ENCODE data around the gene SPATA25.

Gene SPATA25

DNA sequence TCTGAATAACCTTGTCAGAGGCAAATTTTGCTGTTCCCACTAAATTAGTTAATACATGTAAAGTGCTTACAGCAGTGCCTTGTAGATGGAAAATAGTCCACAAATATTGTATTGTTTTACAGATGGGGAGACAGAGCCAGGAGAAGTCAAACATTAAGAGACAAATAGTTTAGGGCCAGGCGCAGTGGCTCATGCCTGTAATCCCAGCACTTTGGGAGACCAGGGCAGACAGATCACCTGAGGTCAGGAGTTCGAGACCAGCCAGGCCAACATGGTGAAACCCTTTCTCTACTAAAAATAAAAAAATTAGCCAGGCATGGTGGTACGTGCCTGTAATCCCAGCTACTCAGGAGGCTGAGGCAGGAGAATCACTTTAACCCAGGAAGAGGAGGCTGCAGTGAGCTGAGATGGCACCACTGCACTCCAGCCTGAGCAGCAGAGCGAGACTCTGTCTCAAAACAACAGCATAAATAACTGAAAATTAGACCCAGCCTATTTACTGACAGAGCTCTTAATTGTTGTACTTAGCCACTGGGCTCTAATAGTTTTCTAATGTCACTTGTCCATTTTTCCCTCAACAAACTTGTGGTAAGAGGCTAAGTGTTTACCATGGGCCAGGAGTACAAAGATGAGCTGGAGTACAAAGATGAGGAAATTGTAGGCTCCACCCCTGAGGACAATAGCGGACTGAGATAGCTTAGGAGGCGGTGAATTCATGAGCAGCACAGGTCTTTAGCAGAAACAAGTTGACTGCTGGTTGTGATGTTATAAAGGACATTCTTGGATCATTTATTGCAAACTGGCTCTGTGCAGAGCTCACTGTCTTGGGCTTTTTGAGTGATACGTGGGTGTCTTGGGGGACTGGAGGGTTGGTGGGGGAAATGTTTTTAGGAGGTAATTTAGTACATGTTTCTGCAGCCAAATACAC, 23.6 kb downstream of the SPATA25 start:
- DNase-seq = no peak

DNA sequence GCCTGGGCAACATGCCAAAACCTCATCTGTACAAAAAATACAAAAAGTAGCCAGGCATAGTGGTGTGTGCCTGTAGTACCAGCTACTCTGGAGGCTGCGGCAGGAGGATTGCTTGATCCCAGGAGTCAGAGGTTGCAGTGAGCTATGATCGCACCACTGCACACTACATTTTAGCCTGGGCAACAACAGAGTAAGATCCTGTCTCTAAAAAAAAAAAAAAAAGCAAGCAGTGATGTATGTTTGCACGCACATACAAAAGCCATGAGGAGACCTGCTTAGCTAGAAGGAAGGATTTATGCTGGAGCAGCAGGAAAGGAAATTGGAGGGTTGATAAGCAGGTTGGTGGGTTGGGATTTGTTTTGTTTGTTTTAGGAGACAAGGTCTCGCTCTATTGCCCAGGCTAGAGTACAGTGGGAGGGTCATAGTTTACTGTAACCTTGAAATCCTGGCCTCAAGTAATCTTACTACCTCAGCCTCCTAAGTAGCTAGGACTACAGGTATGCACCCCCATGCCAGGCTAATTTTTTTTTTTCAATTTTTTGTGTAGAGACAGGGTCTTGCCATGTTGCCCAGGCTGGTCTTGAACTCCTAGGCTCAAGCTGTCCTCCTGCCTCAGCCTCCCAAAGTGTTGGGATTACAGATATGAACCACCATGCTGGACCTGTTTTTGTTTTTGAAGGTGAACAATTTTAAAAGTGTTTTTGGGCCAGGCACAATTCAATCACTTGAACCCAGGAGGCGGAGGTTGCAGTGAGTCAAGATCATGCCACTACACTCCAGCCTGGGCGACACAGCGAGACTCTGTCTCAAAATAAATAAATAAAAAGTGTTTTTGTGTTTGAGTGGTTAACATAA, 26.0 kb downstream of the SPATA25 start:
- no peak for DNase-seq

DNA sequence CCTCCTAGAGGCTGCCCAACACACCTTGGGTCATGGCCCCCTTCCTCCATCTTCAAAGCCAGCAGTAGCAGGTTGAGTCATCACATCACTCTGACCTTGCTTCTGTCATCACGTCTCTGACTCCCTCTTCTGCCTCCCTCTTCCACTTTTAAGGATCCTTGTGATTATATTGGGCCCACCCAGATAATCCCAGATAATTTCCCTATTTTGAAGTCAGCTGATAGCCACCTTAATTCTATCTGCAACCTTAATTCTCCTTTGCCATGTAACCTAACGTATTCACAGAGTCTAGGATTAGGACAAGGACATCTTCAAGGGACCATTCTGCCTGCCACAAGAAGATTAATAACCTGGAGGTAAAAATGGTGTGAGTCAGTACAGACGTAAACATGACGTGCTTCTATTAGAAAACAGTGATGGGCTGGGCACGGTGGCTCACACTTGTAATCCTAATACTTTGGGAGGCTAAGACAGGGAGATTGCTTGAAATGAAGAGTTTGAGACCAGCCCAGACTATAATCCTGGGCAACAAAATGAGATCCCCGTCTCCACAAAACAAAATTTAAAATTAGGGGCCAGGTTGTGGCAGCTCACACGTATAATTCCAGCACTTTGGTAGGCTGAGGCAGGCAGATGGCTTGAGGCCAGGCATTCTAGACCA, 26.7 kb downstream of the SPATA25 start:
- DNase-seq = no peak

DNA sequence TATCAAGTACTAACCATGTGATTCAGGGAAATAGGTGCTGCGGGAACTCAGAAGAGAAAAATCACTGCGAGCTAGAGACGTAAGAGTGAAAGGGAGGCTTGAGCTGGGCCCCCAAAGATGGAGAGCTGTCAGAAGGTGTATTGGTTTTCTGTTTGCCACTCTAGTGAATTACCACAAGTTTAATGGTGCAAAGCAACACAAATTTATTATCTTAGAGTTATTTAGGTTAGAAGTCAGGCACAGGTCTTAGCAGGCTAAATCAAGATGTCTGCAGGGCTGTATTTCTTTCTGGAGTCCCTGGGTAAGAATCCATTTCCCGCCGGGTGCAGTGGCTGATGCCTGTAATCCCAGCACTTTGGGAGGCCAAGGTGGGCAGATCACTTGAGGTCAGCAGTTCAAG, 27.5 kb downstream of the SPATA25 start:
- DNase-seq = no peak

DNA sequence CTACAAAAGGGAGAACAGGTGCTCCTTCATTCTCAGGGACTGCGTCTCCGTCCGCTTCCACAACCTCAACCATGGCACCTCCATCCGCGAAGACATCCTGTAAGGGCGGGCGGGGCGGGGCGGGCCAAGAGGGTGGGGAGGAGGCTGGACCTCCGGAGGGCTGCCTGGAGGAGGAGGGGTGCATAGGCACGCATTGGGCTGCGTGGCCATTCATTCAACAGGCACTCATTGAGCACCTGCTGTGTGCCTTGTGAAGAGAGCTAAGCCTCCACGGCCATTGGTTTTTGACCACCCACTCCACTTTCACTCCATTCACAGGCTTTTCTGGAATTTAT, 29.6 kb downstream of the SPATA25 start:
- no peak for DNase-seq

DNA sequence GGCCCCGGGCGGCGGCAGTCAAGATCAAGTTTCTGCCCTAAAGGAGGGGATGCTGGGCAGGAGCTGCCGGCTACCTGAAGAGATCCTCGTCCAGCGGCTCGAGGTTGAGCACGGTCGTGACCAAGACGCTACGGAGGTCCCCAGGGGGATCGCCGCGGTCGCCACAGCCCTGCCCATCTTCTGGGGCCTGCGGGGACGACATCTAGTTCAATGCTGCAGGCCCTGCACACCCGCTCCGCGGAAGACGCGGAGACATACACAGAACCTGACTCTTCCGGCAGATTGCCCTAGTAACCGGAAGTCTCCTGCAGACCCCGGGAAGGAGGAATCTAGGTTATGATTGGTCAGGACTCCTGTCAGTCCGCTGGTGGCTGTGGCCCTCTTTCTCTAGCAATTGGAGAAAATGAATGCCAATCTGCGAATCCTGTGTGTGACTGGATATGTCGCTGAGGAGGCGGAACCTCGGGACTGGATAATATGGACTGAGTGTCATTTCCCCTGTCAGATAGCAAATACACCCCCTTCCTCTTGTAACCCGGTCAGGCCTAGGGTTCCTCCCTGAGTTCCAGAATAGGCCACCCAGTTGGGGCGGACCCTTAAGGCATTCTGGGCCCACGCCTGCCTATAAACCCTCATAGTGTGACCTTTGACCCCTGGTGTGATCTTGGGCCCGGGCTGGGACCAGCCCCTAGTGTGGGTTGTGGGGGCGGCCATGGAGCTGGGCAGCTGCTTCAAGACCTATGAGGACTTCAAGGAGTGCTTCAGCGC, 30.1 kb downstream of the SPATA25 start, which contains the start of the genes ACOT8 and ZSWIM3:
Gene ACOT8, minus strand, starts transcription at position 279 of the 768 bp plus-strand sequence. Its CDS starts 77 bp downstream, at position 202.
Gene ZSWIM3, plus strand, starts transcription at position 501 of the 768 bp plus-strand sequence. Its CDS starts 212 bp downstream, at position 713.
- peak; percentile 87 to 100 for DNase-seq

DNA sequence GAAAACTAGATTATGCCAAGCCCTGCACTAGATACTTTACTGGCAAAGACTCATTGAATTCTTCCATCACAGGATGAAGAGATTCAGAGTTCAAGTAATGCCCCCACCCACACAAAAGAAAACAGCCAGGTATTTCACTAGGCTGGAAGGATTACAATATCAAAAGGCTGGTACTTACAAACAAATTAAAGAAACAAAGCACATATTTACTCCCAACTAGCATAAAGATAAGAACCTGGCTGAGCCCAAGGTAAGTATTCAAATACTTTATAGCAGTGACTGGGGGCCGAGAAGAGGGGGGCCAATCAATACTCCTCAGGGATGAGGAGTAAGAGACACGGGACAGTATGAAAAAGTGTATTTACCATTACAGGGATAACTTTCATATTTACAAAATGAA, 33.9 kb downstream of the SPATA25 start:
- DNase-seq = no peak

DNA sequence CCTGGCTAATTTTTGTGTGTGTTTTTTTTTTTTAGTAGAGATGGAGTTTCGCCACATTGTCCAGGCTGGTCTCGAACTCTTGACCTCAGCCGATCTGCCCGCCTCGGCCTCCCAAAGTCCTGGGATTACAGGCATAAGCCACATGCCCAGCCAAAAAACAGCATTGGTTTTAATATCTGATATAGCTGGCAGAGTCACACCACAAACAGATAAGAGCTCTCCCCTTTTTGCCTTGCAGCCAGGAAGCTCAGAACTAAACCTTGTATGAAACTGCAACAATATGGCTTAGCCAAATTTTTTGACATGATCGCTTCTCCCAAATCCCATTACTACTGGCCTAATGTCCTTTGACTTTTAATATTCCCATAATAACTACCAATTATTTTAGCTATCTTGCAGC, 35.1 kb downstream of the SPATA25 start:
- DNase-seq = no peak

DNA sequence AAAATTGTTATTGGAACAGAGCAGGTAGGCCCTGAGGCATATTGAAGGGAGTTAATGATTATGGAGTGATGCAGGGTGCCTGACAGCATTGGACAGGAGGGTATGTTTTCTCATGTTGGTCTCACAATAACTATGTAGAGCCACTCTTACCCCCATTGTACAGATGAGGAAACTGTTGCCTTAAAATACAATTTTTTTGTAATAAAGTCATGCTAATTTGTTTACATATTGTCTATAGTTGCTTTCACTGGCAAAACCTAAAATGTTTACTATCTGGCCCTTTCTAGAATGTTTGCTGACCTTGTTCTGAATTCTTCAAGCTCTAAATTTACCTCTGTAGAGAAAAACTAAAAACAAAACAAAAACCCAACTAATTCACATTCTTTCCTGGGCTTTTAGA, 35.9 kb downstream of the SPATA25 start:
- no peak for DNase-seq

DNA sequence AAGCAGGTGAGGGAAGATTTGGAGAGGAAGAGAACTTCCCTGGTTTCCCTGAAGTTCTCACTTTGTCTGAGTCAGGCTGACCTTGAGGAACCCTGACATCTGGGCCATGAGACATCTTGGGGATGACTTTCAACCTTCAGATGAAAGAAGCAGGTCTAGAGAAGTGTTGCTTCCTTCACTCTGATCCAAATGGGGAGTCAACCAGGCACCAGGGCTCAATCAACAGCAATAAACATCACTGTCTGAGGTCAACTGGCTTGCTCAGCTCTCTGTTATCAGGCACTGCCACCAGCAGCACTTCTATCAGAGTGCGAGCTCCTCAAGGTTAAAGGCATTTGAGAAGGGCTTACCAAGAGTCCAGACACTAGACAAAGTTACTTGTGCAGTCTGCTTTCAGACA, 36.5 kb downstream of the SPATA25 start:
- no peak for DNase-seq

DNA sequence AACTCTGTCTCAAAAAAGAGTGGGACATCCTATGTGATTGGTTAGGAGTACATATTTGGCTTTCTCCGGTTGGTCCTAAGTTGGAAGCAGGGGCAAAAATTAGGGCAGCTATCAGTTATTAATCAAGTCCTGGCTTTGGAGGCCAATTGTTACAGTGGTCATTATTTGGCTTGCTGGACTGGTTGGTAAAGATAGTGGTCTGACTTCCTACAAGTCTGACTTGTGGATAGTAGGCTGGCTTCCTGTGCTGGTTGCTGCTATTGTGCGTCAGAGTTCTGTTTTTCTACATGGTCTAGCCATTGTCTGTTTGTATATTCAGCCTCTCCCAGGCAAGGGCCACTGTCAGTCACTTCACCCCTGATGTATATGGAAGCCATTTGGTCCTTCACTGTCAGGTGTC, 37.2 kb downstream of the SPATA25 start:
- DNase-seq = no peak

DNA sequence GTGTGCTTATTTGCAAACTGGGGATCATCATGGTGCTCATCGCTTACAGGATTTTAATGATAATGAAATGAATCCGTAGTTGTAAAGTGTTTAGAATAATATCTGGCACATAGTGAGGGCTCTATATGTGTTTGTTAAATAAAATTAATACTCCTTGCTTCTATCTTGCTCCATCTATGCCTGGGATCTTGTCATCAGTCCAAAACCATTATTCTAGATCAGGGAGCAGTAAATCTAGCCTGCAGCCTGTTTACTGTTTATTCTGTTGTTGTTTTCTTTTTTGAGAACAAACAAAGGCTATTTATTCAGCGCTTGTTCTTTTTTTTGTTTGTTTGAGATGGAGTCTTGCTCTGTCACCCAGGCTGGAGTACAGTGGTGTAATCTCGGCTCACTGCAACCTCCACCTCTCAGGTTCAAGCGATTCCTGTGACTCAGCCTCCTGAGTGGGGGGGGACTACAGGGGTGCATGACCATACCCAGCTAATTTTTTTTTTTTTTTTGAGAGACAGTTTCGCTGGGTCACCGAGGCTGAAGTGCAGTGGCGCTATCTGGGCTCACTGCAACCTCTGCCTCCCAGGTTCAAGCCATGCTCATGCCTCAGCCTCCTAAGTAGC, 38.3 kb downstream of the SPATA25 start:
- DNase-seq = no peak

DNA sequence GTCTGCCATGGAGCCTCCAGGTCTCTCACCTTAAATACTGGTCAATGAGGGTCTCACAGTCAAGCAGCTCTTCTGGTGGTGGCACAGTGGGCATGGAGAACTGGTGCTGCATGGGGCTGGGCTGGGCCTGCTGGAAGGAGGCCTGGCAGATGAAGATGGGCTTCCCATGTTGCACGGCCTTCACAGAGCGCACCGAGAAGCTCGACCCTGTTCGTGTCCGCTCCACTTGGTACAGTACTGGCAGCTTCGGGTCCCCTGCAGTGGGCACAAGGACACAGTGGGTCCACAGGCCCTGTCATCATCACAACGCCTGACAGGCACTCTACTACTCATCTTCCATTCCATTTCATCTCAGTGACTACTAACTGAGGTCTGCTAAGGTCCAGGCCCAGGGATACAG, 39.0 kb downstream of the SPATA25 start:
- no peak for DNase-seq

DNA sequence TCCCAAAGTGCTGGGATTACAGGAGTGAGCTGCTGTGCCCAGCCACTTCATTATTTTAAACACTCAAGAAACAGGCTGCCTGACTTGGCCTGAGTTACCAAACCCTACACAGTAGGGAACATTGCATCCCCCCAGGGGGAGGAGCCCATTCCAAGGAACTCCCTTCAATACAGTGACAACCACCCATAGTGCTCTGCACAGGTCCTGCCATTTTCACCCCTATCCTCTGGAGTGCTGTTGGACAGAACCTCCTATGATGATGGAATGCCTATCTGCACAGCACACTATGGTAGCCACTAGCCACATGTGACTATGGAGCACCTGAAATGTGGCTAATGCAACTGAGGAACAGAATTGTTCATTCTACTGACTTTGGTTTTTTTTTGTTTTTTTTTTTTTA, 42.0 kb downstream of the SPATA25 start:
- DNase-seq = no peak

DNA sequence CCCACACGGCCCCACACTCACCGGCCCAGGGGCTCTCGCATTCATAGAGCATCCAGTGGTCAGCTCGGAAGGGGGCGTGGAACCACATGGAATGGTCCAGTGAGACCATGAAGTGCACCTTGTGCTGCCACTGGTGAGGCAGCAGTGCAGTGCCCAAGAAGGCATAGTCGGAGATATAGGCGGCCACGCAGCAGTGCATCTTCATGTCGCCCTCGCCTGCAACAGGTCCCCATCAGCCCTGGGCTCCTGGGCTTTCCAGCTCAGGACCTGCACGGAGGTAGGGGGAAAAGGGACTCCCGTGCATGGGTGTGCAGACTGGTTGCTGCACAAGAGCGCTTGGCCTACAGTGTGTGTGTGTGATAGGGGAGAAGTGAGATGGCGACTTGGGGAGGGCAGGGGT, 43.9 kb downstream of the SPATA25 start:
- DNase-seq = no peak

DNA sequence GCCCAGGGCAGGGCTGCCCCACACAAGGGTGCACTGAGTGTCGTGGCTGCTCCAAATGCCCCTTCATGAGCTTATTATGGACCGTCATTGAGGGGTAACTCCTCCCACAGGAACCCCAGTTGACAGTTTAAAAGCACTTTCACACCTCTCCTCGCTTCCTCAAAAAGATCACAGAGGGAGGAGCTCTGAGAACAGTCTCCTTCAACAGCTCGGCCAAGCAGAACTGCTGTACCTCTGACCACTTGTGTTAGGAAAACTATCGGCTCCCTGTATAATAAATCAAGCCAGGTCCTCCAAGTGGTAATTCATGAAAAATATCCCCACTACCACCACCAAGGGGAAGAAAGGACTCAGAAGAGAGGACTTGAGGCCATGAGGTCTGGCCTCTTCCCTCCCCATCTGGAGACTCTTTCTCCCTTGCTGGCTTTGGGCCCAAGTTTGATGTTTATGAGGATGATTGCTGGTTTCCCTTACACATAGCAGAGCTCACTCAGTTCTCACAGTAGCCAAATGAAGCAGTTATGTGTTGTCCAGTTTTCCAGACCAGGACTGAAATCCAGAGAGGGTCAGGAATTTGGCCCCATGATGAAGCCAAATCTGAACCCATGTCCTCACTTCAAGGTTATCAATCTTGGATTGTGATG, 45.1 kb downstream of the SPATA25 start:
- DNase-seq = no peak

DNA sequence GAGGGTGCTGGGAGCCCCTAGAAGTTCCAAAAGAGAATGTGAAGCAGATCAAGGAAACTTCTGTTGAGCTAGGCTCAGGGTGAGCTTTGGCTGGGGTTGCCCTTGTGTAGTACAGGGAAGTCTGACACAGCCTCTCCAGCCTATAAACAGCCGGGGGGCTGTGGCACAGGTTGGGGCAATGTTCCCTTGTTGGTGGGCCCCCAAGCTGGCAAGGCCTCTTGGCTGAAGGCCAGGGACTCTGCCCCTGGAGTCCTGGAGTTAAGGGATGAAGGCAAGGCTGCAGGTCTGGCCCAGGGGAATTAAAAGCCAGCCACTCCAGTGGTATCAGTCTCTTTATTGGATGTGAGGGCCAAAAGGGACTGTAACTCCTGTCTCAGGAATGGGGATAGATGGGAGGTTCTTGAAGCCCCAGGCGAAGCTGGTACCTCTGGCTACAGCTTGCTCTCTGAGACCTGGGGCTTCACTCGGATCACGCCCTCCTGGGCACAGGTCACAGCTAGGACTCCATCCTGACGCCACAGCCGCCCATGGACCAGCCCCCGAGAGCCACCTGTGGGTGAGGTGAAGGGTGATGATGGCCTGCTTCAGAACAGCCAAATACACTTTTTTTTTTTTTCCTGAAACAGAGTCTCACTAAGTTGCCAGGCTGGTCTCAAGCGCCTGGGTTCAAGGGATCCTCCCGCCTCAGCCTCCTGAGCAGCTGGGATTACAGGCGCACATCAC, 45.9 kb downstream of the SPATA25 start:
- DNase-seq = no peak

DNA sequence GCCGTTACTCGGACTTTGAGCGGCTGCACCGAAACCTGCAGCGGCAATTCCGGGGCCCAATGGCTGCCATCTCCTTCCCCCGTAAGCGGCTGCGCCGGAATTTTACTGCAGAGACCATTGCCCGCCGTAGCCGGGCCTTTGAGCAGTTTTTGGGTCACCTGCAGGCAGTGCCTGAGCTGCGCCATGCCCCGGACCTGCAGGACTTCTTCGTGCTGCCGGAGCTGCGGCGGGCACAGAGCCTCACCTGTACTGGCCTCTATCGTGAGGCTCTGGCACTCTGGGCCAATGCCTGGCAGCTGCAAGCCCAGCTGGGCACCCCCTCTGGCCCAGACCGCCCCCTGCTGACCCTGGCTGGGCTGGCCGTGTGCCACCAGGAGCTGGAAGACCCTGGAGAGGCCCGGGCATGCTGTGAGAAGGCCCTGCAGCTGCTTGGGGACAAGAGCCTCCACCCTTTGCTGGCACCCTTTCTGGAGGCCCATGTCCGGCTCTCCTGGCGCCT, 46.7 kb downstream of the SPATA25 start:
- no peak for DNase-seq

DNA sequence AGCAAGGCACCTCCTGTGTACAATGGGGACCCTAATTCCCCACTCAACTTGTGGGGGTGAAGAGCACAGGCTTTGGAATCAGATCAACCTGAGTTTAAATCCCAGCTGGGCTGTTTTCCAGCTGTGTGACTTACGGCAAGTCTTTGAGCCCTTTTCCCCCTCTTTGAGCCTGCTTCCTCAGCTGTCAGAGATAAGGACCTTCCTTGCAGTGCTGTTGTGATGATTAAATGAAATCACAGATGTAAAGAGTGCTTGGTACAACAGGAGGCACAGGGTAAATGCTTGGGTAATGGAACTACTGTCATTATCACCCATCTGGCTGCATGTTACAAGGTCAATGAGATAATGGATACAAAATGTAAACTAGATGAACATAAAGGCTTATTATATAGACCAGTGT, 50.6 kb downstream of the SPATA25 start:
- DNase-seq = no peak

Data from bone marrow (tissue), 2 donors.